AG09309 (cell line): ENCODE measurements around the gene ZNF479.
"Not testable (repeated sequence)": the region's sequence is repeated elsewhere in the genome, so short reads cannot be mapped to it uniquely, and the experiment has no call there.

ENCODE experiments used
- DNase-seq: peaks from one replicate; pipeline ENCODE4 v3.0.0-alpha.2; 2010; ENCODE audit warnings: low read depth
- H3K4me3 ChIP-seq: 2 replicates; pipeline ENCODE4 v1.5.1; 2011; ENCODE audit warnings: mild to moderate bottlenecking, low read depth, low read length, moderate library complexity; ENCODE audit not compliant: control insufficient read depth
- TF ChIP-seq, protein P1 (sequence below): IDR thresholded peaks from 2 replicates; pipeline ENCODE4 v1.5.1; 2011; ENCODE audit warnings: mild to moderate bottlenecking, low read depth, low read length, inconsistent platforms; ENCODE audit not compliant: insufficient read depth, control insufficient read depth; ENCODE audit errors: missing control alignments

Gene ZNF479

DNA sequence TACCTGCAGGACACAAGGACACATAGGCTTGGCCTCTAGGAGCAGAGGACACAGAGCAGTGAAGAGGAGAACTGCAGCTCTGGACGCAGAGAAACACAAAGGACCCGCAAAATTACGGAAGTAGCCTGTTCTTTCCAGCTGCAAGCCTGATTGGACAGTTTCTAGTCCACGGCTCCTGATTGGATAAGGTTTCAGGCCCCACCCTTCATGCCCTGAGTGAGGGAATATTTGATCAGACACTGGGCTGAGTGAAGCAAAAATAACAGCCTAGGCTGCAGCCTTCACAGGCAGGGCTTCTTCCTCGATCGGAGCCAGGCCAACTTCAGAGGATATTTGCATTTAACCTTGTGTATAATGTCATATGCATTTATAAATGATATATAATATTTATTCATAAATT lies at the start of gene ZNF479:
ZNF479 (minus strand) TSS at position 101 of the 400 bp plus-strand sequence. CDS start 112 bp downstream, outside the sequence.
- not testable (repeated sequence) for H3K4me3 ChIP-seq, DNase-seq

DNA sequence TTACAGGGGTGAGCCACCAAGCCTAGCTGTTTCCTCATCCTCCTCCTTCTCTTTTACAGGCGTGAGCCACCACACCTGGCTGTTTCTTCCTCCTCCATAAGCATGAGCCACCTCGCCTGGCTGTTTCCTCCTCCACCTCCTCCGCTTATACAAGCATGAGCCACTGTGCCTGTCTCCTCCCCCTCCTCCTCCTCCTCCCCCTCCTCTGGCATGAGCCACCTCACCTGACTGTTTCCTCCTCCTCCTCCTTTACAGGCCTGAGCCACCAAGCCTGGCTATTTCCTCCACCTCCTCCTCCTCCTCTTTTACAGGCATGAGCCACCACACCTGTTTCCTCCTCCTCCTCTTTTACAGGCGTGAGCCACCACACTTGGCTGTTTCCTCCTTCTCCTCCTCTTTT lies 49.8 kb upstream of the ZNF479 start:
- no peak for DNase-seq
- no peak overlapping the region for H3K4me3 ChIP-seq
- TF ChIP-seq, protein P1, sequence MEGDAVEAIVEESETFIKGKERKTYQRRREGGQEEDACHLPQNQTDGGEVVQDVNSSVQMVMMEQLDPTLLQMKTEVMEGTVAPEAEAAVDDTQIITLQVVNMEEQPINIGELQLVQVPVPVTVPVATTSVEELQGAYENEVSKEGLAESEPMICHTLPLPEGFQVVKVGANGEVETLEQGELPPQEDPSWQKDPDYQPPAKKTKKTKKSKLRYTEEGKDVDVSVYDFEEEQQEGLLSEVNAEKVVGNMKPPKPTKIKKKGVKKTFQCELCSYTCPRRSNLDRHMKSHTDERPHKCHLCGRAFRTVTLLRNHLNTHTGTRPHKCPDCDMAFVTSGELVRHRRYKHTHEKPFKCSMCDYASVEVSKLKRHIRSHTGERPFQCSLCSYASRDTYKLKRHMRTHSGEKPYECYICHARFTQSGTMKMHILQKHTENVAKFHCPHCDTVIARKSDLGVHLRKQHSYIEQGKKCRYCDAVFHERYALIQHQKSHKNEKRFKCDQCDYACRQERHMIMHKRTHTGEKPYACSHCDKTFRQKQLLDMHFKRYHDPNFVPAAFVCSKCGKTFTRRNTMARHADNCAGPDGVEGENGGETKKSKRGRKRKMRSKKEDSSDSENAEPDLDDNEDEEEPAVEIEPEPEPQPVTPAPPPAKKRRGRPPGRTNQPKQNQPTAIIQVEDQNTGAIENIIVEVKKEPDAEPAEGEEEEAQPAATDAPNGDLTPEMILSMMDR = no peak

DNA sequence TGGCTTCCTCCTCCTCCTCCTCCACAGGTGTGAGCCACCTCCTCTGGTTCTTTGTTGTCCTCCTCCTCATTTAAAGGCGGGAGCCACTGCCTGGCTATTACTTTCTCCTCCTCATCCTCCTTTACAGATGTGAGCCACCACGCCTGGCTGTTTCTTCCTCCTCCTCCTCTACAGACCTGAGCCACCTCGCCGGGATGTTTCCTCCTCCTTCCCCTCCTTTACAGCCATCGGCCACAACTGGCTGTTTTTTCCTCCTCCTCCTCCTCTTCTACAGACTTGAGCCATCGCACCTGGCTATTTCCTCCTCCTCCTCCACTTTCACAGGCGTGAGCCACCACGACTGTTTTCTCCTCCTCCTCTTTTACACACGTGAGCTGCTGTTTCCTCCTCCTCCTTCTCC lies 49.0 kb upstream of the ZNF479 start:
- TF ChIP-seq, protein P1 = no peak
- no peak for DNase-seq

DNA sequence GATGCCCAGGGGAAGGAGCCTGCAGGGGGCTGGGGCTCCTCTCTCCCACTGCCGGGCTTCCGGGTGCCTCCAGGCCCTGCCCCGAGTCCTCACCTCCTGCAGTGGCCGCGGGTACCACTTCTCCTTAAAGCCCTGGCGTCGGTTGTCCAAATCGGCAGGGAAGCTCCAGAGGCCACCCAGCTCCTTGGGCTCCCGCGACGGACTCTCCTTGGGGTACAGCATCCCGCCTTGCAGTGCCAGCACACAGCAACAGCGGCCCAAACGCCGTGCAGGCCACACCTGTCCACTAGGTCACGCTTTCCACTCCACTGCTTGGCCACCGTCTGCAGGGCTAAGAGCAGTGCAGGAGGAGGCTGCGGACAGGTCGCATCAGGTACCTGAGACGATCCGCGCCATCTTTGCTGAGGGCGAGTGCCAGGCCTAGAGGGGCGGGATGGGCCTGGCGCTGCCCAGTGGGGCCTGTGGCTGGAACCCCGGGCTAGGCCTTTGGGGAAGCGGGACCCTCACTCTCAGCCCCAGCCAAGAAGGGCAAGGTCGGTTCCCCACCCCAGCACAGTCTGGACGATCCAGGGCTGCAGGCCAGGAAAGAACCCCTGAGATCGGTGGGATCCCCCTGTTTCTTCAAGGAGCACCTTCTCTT lies 47.7 kb upstream of the ZNF479 start:
- TF ChIP-seq, protein P1 = no peak
- H3K4me3 ChIP-seq = no peak overlapping the region
- DNase-seq = no peak

More for the DNA sequence above, 49.0 kb upstream of the ZNF479 start:
- no peak overlapping the region for H3K4me3 ChIP-seq

DNA sequence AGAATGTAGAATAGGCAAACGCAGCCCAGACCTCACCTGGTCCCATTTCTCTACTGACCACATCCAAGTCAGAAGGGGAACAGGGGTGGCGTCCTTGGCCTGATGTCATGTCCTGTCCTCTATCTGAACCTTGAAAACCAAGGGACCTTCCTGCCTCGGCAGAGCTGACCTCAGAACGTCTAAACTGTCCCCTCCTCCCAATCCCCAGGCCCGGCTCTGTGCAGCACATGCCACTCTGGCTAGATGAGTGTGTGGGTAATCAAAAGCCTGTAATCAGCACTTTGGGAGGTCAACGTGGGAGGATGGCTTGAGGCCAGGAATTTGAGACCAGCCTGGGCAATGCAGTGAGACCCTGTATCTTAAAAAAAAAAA lies 46.5 kb upstream of the ZNF479 start:
- TF ChIP-seq, protein P1 = no peak
- no peak for DNase-seq
- no peak overlapping the region for H3K4me3 ChIP-seq

DNA sequence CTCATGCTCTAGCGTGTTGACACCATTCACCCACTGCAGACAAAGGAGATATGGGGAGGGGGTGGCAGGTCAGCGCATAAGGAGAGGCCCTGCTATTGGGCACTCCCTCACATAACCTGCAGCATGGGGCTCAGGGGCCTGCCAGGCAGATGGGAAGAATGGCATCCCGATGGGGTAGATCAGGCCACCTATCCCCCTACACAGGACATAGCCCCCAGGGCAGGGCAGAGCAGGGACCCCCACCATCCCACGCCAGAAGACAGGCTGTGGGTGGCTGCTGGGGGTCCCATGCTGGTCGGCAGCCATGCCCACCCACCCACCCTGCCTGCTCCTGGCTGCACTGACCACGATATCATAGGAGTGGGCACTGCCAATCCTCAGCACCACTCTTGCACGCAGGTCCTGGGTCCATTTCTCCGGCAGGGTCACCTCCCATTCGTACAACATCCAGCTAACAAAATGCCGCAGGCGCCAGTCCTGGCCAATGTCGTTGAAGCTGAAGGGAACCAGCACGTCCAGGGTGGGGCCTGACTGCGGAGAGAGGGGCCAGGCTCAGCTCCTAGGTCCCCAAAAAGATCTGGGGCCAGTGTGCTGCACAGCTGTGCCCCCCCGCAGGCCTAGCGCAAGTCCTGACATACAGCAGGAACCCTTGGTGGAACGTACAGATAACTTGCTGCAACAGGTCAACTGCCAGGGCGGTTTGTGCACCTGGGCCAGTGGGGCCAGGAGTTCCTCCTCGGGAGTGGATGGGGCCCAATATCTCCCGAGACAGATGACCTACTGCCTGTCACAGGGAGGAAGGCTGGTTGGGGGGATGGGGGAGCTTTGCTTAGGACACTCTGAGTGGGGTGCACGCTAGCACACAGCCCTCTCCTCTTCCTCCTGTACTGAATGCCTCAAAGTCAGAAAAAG lies 45.9 kb upstream of the ZNF479 start:
- no peak for DNase-seq
- no peak overlapping the region for H3K4me3 ChIP-seq
- TF ChIP-seq, protein P1 = no peak
